Liver (tissue), 9 donors: ENCODE results near the gene ARHGEF3. TPM values are rescaled to one million over a fixed set of nuclear protein-coding genes. Genes with fewer than 3 reads are reported as not detected.

ENCODE experiments used
- DNase-seq: peaks from one replicate; pipeline ENCODE4 v3.0.0-alpha.2; 2017; ENCODE audit warnings: low spot score
- H3K27ac ChIP-seq, 2 donors: one replicate each; pipeline ENCODE4 v1.7.0; 2013; ENCODE audit warnings: inconsistent platforms in 2 of 2, low read length in 2 of 2, control low read depth in 1 of 2, low read depth in 1 of 2, mild to moderate bottlenecking in 1 of 2
- H3K27me3 ChIP-seq, 4 donors: one replicate each; pipeline versions ENCODE4 v1.6.1 to v1.7.0; 2013; ENCODE audit warnings: low read length in 3 of 4, inconsistent platforms in 1 of 4, mild to moderate bottlenecking in 1 of 4, moderate library complexity in 1 of 4; ENCODE audit not compliant: control insufficient read depth in 4 of 4, insufficient read depth in 4 of 4
- H3K36me3 ChIP-seq, 4 donors: one replicate each; pipeline versions ENCODE4 v1.6.1 to v1.7.0; 2013; ENCODE audit warnings: low read length in 3 of 4, mild to moderate bottlenecking in 3 of 4, low read depth in 1 of 4, moderate library complexity in 1 of 4; ENCODE audit not compliant: control insufficient read depth in 4 of 4, insufficient read depth in 3 of 4
- H3K4me1 ChIP-seq, 4 donors: one replicate each; pipeline versions ENCODE4 v1.6.1 to v1.7.0; 2013; ENCODE audit warnings: low read length in 3 of 4, mild to moderate bottlenecking in 3 of 4, moderate library complexity in 1 of 4; ENCODE audit not compliant: control insufficient read depth in 4 of 4, insufficient read depth in 4 of 4
- H3K4me3 ChIP-seq, 3 donors: one replicate each; pipeline versions ENCODE4 v1.6.1 to v1.7.0; 2013; ENCODE audit warnings: low read length in 3 of 3, control low read depth in 1 of 3, low read depth in 1 of 3, mild to moderate bottlenecking in 1 of 3
- H3K9ac ChIP-seq, 2 donors: one replicate each; pipeline ENCODE4 v1.7.0; 2013; ENCODE audit warnings: low read length in 2 of 2, mild to moderate bottlenecking in 2 of 2, moderate library complexity in 2 of 2, control low read depth in 1 of 2, low read depth in 1 of 2
- H3K9me3 ChIP-seq, 4 donors: one replicate each; pipeline versions ENCODE4 v1.6.1 to v1.7.0; 2013; ENCODE audit warnings: low read length in 3 of 4; ENCODE audit not compliant: control insufficient read depth in 4 of 4
- EGR1 ChIP-seq, 2 donors: IDR thresholded peaks; 2 replicates each; pipeline ENCODE4 v1.6.1; 2016 to 2018; ENCODE audit warnings: antibody characterized with exemption in 2 of 2, low read depth in 2 of 2
- FOXA1 ChIP-seq: IDR thresholded peaks from 2 replicates; pipeline ENCODE4 v1.6.1; 2016; ENCODE audit warnings: antibody characterized with exemption
- FOXA2 ChIP-seq: IDR thresholded peaks from 2 replicates; pipeline ENCODE4 v1.6.1; 2016; ENCODE audit warnings: antibody characterized with exemption
- GABPA ChIP-seq, 2 donors: IDR thresholded peaks in 1 of 2; conservative IDR thresholded peaks in 1 of 2; 2 replicates each; pipeline ENCODE4 v1.6.1; 2016; ENCODE audit warnings: antibody characterized with exemption in 2 of 2, mild to moderate bottlenecking in 1 of 2, moderate library complexity in 1 of 2
- HNF4A ChIP-seq, 2 donors: conservative IDR thresholded peaks; 2 replicates each; pipeline ENCODE4 v1.6.1; 2016; ENCODE audit warnings: antibody characterized with exemption in 2 of 2, mild to moderate bottlenecking in 2 of 2
- HNF4G ChIP-seq: IDR thresholded peaks from 2 replicates; pipeline ENCODE4 v1.6.1; 2016; ENCODE audit warnings: antibody characterized with exemption
- JUND ChIP-seq, 2 donors: IDR thresholded peaks; 2 replicates each; pipeline ENCODE4 v1.6.1; 2016; ENCODE audit warnings: antibody characterized with exemption in 2 of 2
- NR2F2 ChIP-seq: IDR thresholded peaks from 2 replicates; pipeline ENCODE4 v1.6.1; 2016; ENCODE audit warnings: antibody characterized with exemption
- RAD21 ChIP-seq, 2 donors: IDR thresholded peaks; 2 replicates each; pipeline ENCODE4 v1.6.1; 2016; ENCODE audit warnings: antibody characterized with exemption in 2 of 2, mild to moderate bottlenecking in 2 of 2
- RXRA ChIP-seq, 2 donors: IDR thresholded peaks; 2 replicates each; pipeline ENCODE4 v1.6.1; 2017 to 2018; ENCODE audit warnings: antibody characterized with exemption in 2 of 2, mild to moderate bottlenecking in 1 of 2
- SP1 ChIP-seq: IDR thresholded peaks from 2 replicates; pipeline ENCODE4 v1.6.1; 2018; ENCODE audit warnings: antibody characterized with exemption, mild to moderate bottlenecking
- TAF1 ChIP-seq: conservative IDR thresholded peaks from 2 replicates; pipeline ENCODE4 v1.6.1; 2016; ENCODE audit warnings: antibody characterized with exemption, mild to moderate bottlenecking
- WGBS: extraction: QIAGEN DNeasy Blood & Tissue Kit; methylation state at CpG from one replicate; pipeline ENCODE4 v1.1.7; 2013; 5-methylcytosine and 5-hydroxymethylcytosine counted together
- polyA plus RNA-seq, 2 donors: library from polyadenylated mRNA; stranded (reverse) in 1 of 2; unstranded in 1 of 2; fragments of 200-250 nt in 1 of 2; fragments of >200 nt in 1 of 2; fragmentation: Nextera tagmentation in 1 of 2; extraction: Ambion mirVana in 1 of 2; gene quantifications; one replicate each; pipeline versions ENCODE4 v1.2.1 to v1.2.3, GENCODE V29; 2013 to 2015
- total RNA-seq, 2 donors: library from RNA; depleted of rRNA; stranded (reverse); fragments of >200 nt; gene quantifications; one replicate each; pipeline ENCODE4 v1.2.3, GENCODE V29; 2014
- TF ChIP-seq, protein P1 (sequence below): fragments of 150-350 bp; IDR thresholded peaks from 2 replicates; pipeline ENCODE4 v1.5.1; 2017; ENCODE audit warnings: improper control_type of control experiment, low read depth, low read length; ENCODE audit not compliant: missing input control
- TF ChIP-seq, protein P2 (sequence below): IDR thresholded peaks from 2 replicates; pipeline ENCODE4 v1.6.1; 2016; ENCODE audit warnings: antibody characterized with exemption
- TF ChIP-seq, protein P3 (sequence below): IDR thresholded peaks from 2 replicates; pipeline ENCODE4 v1.6.1; 2016; ENCODE audit warnings: antibody characterized with exemption
- TF ChIP-seq, protein P4 (sequence below): IDR thresholded peaks from 2 replicates; pipeline ENCODE4 v1.6.1; 2016; ENCODE audit warnings: antibody characterized with exemption
- donor health status: healthy.
- donor health status: healthy.
- donor health status: healthy.
- donor health status: healthy.
- donor health status: healthy.

Gene ARHGEF3
- total and polyA plus RNA-seq, 4 donors: 1.6 to 7.9 (median 2.0) TPM

DNA sequence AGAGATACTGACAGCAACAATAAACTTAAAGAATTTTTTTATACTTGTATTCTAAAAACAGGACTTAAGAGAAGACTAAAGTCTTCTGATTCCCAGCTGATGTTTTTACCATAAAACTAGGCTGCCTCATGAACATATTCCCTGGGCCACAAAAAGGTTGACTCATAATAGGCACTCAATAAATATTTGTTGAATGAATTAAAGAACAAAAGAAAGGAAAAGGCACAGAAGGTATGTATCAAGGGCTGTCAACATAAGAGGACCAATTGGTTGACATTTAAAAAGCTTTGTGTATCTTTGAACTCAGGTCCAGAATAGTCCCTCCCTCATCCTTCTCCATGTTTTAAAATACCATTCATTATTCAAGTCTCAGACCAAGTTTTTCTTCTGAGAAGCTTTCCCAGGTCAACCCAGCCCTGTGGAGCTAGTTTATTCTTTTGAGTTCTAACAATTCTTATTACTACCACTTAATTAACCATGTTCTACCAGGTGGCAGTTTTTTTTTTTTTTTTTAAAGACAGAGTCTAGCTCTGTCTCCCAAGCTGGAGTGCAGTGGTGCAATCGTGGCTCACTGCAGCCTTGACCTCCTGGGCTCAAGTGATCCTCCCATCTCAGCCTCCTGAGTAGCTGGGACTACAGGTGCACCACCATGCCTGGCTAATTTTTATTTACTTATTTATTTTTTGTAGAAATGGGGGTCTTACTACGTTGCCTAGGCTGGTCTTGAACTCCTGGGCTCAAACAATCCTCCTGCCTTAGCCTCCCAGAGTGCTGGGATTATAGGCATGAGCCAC, 17.5 kb upstream of the ARHGEF3 start (continued):
- TF ChIP-seq HNF4A (conservative IDR thresholded peaks at IDR 0.05) (no peak), JUND (IDR thresholded peaks at IDR 0.05) (no peak), EGR1 (IDR thresholded peaks at IDR 0.05; ENCODE audit: low read depth in 2 of 2) (no peak)

DNA sequence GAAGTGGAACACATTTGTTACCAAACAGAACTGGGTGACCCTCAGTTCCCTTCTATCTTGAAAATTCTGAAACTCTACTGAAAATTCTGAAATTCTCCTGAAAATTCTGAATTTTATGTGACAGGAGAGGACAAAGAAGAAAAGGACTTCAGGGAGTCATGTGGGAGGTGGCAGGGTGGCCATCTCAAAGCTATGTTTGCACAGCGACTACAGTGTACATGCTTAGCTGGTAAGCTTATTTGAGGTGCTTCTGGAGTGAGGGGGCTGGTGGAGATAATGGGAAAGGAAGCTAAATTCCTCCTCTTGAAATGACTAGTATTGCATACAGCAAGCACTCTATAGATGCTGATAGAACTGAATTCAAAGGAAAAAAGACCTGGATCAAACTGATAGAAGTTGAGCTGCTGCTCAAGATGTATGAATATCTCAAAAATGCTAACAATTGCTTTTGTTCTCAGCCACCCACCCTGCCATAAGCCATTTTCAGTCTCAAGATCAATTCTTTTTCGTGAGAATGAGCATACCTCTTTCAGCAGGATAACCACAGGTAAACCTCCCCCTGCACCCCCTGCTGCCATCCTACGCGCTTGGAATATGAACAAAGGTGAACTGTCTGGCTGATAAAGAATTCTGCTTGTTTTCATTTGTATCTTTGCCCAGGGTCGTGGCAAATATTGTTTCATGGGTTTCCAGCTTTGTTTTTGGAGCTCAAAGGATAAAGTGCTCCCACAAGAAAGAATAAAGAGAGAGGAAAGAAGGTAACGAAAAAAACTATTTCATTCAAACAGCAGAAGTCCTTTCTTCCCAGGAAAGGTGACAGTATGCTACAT, 16.6 kb upstream of the ARHGEF3 start:
- no peaks in the 10 kb centered on the region for H3K9me3 ChIP-seq
- peaks cover 0 to 6% (median 2%) of the 10 kb centered on the region in 4 donors for H3K27me3 ChIP-seq
- no peak for DNase-seq
- no peak for TF ChIP-seq NR2F2
- no peak for TF ChIP-seq FOXA1
- TF ChIP-seq SP1: no peak
- TF ChIP-seq, protein P1, sequence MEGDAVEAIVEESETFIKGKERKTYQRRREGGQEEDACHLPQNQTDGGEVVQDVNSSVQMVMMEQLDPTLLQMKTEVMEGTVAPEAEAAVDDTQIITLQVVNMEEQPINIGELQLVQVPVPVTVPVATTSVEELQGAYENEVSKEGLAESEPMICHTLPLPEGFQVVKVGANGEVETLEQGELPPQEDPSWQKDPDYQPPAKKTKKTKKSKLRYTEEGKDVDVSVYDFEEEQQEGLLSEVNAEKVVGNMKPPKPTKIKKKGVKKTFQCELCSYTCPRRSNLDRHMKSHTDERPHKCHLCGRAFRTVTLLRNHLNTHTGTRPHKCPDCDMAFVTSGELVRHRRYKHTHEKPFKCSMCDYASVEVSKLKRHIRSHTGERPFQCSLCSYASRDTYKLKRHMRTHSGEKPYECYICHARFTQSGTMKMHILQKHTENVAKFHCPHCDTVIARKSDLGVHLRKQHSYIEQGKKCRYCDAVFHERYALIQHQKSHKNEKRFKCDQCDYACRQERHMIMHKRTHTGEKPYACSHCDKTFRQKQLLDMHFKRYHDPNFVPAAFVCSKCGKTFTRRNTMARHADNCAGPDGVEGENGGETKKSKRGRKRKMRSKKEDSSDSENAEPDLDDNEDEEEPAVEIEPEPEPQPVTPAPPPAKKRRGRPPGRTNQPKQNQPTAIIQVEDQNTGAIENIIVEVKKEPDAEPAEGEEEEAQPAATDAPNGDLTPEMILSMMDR: no peak
- 46% methylated on average over 6 of the region's 6 CpGs for WGBS
- no peaks in the 10 kb centered on the region for H3K36me3 ChIP-seq
- H3K9ac ChIP-seq: no peak overlapping the region
- H3K4me1 ChIP-seq: no peaks in the 10 kb centered on the region
- H3K4me3 ChIP-seq: no peak overlapping the region
- no peak overlapping the region for H3K27ac ChIP-seq

DNA sequence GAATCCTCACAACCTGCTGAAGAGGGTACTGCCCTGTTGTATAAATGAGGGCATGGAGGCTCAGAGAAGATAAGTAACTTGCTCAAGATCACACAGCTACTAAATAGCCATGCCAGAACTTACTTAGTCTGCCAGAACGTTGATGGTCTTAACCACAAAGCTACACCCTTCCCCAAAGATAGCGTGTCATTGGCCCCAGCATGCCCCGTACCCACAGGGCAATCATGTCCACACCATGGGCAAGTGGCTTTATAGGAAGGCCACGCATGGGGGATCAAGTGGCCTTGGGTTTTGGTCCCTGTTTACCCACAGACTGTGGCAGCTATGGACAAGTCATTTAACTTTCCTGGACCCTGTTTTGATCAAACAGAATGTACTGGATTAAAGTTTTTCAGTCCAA, 15.9 kb upstream of the ARHGEF3 start:
- Histone ChIP-seq H3K4me1 (no peaks in the 10 kb centered on the region), H3K9me3 (no peaks in the 10 kb centered on the region), H3K27ac (no peak overlapping the region), H3K27me3 (peaks cover 0 to 6% (median 2%) of the 10 kb centered on the region in 4 donors), H3K36me3 (no peaks in the 10 kb centered on the region), H3K9ac (no peak overlapping the region), H3K4me3 (no peak overlapping the region)
- DNase-seq: no peak
- TF ChIP-seq, protein P1: no peak
- TF ChIP-seq, protein P2, sequence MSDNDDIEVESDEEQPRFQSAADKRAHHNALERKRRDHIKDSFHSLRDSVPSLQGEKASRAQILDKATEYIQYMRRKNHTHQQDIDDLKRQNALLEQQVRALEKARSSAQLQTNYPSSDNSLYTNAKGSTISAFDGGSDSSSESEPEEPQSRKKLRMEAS: no peak
- TF ChIP-seq FOXA1 (no peak), GABPA (IDR thresholded peaks at IDR 0.05 in 1 of 2, conservative IDR thresholded peaks at IDR 0.05 in 1 of 2) (no peak), FOXA2 (no peak), TAF1 (no peak), RAD21 (IDR thresholded peaks at IDR 0.05) (no peak), HNF4G (no peak), NR2F2 (no peak), RXRA (IDR thresholded peaks at IDR 0.05) (no peak), EGR1 (IDR thresholded peaks at IDR 0.05; ENCODE audit: low read depth in 2 of 2) (no peak)
- TF ChIP-seq, protein P3, sequence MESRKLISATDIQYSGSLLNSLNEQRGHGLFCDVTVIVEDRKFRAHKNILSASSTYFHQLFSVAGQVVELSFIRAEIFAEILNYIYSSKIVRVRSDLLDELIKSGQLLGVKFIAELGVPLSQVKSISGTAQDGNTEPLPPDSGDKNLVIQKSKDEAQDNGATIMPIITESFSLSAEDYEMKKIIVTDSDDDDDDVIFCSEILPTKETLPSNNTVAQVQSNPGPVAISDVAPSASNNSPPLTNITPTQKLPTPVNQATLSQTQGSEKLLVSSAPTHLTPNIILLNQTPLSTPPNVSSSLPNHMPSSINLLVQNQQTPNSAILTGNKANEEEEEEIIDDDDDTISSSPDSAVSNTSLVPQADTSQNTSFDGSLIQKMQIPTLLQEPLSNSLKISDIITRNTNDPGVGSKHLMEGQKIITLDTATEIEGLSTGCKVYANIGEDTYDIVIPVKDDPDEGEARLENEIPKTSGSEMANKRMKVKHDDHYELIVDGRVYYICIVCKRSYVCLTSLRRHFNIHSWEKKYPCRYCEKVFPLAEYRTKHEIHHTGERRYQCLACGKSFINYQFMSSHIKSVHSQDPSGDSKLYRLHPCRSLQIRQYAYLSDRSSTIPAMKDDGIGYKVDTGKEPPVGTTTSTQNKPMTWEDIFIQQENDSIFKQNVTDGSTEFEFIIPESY: no peak
- TF ChIP-seq, protein P4, sequence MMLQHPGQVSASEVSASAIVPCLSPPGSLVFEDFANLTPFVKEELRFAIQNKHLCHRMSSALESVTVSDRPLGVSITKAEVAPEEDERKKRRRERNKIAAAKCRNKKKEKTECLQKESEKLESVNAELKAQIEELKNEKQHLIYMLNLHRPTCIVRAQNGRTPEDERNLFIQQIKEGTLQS: no peak
- WGBS: 80% methylated on average over 4 of the region's 4 CpGs
